Measurements from ENCODE around the gene ELSPBP1. TPM values are rescaled to one million over a fixed set of nuclear protein-coding genes. Genes with fewer than 3 reads are reported as not detected.

ELSPBP1 gene
- total RNA-seq, 1 experiment from 2014 or later, result 0.47 TPM

DNA sequence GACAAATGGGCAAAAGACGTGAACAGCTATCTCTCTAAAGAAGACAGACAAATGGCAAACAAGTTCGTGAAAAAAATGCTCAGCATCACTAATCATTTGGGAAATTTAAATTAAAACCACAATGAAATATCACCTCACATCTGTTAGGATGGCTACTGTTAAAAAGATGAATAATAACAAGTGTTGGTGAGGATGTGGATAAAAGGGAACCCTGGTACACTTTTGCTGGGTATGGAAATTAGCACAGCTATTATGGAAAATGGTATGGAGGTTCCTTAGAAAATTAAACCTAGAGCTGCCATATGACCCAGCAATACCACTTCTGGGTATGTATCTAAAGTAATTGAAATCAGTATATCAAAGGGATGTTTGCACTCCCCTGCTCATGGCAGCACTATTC lies 42.3 kb downstream of the ELSPBP1 start:
- intact Hi-C loops (cut with micrococcal nuclease; ENCODE audit: unreplicated experiment), result no loop called here
- H3K36me3 ChIP-seq (ENCODE audit: insufficient read depth, low read length, poor library complexity, severe bottlenecking), result no peaks in the 10 kb centered on the region
- ChIA-PET POLR2A (ENCODE audit: low non-redundant PET) (no interaction called here), CTCF (no interaction called here)
- H3K27me3 ChIP-seq (replicated peaks; ENCODE audit: insufficient read depth, low read depth, low read length, poor library complexity), result no peaks in the 10 kb centered on the region
- TF ChIP-seq EZH2 (IDR thresholded peaks at IDR 0.05; ENCODE audit: borderline replicate concordance, low read depth, low read length, poor library complexity, severe bottlenecking), result no peak
- TF ChIP-seq, protein P1, sequence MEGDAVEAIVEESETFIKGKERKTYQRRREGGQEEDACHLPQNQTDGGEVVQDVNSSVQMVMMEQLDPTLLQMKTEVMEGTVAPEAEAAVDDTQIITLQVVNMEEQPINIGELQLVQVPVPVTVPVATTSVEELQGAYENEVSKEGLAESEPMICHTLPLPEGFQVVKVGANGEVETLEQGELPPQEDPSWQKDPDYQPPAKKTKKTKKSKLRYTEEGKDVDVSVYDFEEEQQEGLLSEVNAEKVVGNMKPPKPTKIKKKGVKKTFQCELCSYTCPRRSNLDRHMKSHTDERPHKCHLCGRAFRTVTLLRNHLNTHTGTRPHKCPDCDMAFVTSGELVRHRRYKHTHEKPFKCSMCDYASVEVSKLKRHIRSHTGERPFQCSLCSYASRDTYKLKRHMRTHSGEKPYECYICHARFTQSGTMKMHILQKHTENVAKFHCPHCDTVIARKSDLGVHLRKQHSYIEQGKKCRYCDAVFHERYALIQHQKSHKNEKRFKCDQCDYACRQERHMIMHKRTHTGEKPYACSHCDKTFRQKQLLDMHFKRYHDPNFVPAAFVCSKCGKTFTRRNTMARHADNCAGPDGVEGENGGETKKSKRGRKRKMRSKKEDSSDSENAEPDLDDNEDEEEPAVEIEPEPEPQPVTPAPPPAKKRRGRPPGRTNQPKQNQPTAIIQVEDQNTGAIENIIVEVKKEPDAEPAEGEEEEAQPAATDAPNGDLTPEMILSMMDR (conservative IDR thresholded peaks at IDR 0.05; ENCODE audit: low read depth, low read length), result no peak
- H3K4me3 ChIP-seq (ENCODE audit: low read depth, low read length, poor library complexity, severe bottlenecking), result no peak overlapping the region
- no peak overlapping the region for H3K27ac ChIP-seq (ENCODE audit: low read depth, low read length, poor library complexity, severe bottlenecking)
- DNase-seq (ENCODE audit: low spot score), result no peak
- H3K9me3 ChIP-seq (ENCODE audit: low read depth, low read length, poor library complexity, severe bottlenecking), result peaks cover 5% of the 10 kb centered on the region
- no TSS peak for BruUV-seq (replicated peaks)
- H3K4me1 ChIP-seq (ENCODE audit: insufficient read depth, low read length, poor library complexity, severe bottlenecking), result no peaks in the 10 kb centered on the region

DNA sequence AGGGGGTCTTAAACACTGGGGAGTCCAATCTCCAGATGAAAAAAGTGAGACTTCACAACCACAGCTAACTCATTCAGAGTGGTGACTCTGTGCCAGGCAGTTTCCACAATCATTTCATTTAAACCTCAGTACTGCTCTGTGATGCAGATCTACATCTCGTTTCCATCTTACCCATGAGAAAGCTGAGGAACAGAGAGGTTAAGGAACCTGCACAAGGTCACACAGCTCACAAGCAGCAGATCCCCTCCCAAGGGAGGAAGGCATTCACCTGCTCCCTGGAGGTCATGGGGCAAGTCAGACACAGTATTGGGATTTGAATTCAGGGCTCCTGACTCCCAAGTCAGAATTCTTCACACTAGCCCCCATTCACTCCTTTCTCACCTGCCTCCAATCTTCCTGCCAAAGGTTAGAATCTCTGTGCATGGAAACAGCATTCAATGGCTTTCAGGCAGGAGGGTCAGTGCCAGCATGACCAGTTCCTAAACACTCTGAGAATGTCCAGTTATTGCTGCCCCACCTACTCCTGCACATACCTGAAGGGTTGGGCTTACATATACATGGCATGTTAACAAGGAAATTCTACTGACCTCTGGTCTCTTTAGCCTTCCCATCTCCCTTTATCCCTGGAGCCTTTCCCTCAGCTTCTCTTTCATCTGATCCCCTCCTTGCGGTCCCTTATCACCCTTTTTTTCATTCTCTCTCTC lies 47.6 kb downstream of the ELSPBP1 start:
- CTCF ChIA-PET, result no interaction called here
- intact Hi-C loops (cut with micrococcal nuclease; ENCODE audit: unreplicated experiment), result no loop called here
- POLR2A ChIA-PET (ENCODE audit: low non-redundant PET), result no interaction called here

DNA sequence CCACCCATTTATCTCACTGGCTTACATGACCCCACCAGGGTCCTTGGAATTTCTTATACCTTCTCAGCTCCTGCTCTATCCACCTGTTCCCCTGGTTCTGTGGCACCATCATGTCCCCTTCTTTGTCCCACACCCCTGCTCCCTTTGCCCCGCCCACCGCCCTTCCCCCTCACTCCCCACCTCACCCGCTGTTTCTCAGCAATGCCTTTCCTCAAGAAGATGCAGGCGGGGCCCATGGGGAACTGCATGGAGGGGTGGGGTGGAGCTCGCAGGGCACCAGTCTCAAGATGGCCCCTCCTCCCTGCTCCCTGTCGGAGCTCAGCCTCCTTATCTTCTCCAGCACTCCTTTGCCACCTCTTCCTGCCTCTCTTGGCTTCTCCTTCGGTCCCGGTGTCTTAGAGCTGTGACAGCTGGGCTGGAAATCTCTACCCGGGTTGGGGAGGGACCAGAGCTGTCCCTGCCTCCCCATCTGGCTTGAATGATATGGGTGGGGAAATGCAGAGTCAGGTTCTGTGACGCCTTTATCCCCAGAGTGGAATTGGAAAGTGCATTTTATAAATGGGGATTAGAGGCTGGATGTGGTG lies 49.3 kb downstream of the ELSPBP1 start, which contains the start of gene CABP5:
Gene CABP5 (minus strand): TSS at position 405 of the 584 bp plus-strand sequence. CDS start 157 bp downstream, at position 248.
- no peak for TF ChIP-seq EZH2 (IDR thresholded peaks at IDR 0.05; ENCODE audit: borderline replicate concordance, low read depth, low read length, poor library complexity, severe bottlenecking)
- TF ChIP-seq, protein P1 (conservative IDR thresholded peaks at IDR 0.05; ENCODE audit: low read depth, low read length), result no peak
- DNase-seq (ENCODE audit: low spot score), result no peak
- H3K4me1 ChIP-seq (ENCODE audit: insufficient read depth, low read length, poor library complexity, severe bottlenecking), result no peaks in the 10 kb centered on the region
- intact Hi-C loops (cut with micrococcal nuclease; ENCODE audit: unreplicated experiment), result no loop called here
- no peaks in the 10 kb centered on the region for H3K27me3 ChIP-seq (replicated peaks; ENCODE audit: insufficient read depth, low read depth, low read length, poor library complexity)
- POLR2A ChIA-PET (ENCODE audit: low non-redundant PET), result no interaction called here
- H3K27ac ChIP-seq (ENCODE audit: low read depth, low read length, poor library complexity, severe bottlenecking), result no peak within 1 kb of the TSS
- no peaks in the 10 kb centered on the region for H3K36me3 ChIP-seq (ENCODE audit: insufficient read depth, low read length, poor library complexity, severe bottlenecking)
- CTCF ChIA-PET, result no interaction called here
- no peaks in the 10 kb centered on the region for H3K9me3 ChIP-seq (ENCODE audit: low read depth, low read length, poor library complexity, severe bottlenecking)
- no TSS peak for BruUV-seq (replicated peaks)
- H3K4me3 ChIP-seq (ENCODE audit: low read depth, low read length, poor library complexity, severe bottlenecking), result no peak within 1 kb of the TSS

More for the DNA sequence above, 47.6 kb downstream of the ELSPBP1 start:
- BruUV-seq (replicated peaks), result no TSS peak
- Histone ChIP-seq H3K27ac (ENCODE audit: low read depth, low read length, poor library complexity, severe bottlenecking) (no peak overlapping the region), H3K4me3 (ENCODE audit: low read depth, low read length, poor library complexity, severe bottlenecking) (no peak overlapping the region), H3K27me3 (replicated peaks; ENCODE audit: insufficient read depth, low read depth, low read length, poor library complexity) (no peaks in the 10 kb centered on the region), H3K9me3 (ENCODE audit: low read depth, low read length, poor library complexity, severe bottlenecking) (peaks cover under 1% of the 10 kb centered on the region), H3K36me3 (ENCODE audit: insufficient read depth, low read length, poor library complexity, severe bottlenecking) (no peaks in the 10 kb centered on the region), H3K4me1 (ENCODE audit: insufficient read depth, low read length, poor library complexity, severe bottlenecking) (no peaks in the 10 kb centered on the region)
- no peak for DNase-seq (ENCODE audit: low spot score)
- TF ChIP-seq, protein P1 (conservative IDR thresholded peaks at IDR 0.05; ENCODE audit: low read depth, low read length), result no peak
- no peak for TF ChIP-seq EZH2 (IDR thresholded peaks at IDR 0.05; ENCODE audit: borderline replicate concordance, low read depth, low read length, poor library complexity, severe bottlenecking)

Data from A673 (cell line).